Transverse colon (tissue), 4 donors: ENCODE data around the gene LRPAP1. TPM values are rescaled to one million over a fixed set of nuclear protein-coding genes. Genes with fewer than 3 reads are reported as not detected.

Experiments
- DNase-seq: peaks from one replicate; pipeline ENCODE4 v3.0.0-alpha.2; 2019
- H3K27ac ChIP-seq, 4 donors: fragments of 200-600 bp; sonication (generic); 2 replicates each; pipeline ENCODE4 v1.5.1; 2016 to 2018; ENCODE audit warnings: inconsistent platforms in 4 of 4
- H3K27me3 ChIP-seq: fragments of 200-600 bp; sonication (generic); 2 replicates; pipeline ENCODE4 v1.5.1; 2017; ENCODE audit warnings: inconsistent platforms
- H3K36me3 ChIP-seq, 4 donors: fragments of 200-600 bp; sonication (generic); 2 replicates each; pipeline ENCODE4 v1.5.1; 2017 to 2019; ENCODE audit warnings: inconsistent platforms in 4 of 4
- H3K4me1 ChIP-seq, 4 donors: fragments of 200-600 bp; sonication (generic); 2 replicates each; pipeline ENCODE4 v1.5.1; 2017 to 2020; ENCODE audit warnings: inconsistent platforms in 4 of 4
- H3K4me3 ChIP-seq, 4 donors: fragments of 200-600 bp; sonication (generic); 1 replicate in 1 of 4; 2 replicates in 3 of 4; pipeline versions ENCODE4 v1.5.1 to v1.6.1; 2017 to 2019; ENCODE audit warnings: inconsistent platforms in 4 of 4
- H3K9me3 ChIP-seq, 2 donors: fragments of 200-600 bp; sonication (generic); 2 replicates each; pipeline ENCODE4 v1.5.1; 2017 to 2019; ENCODE audit warnings: inconsistent platforms in 2 of 2
- EP300 ChIP-seq: sonication (generic); formaldehyde crosslinking; IDR thresholded peaks from one replicate; pipeline ENCODE4 v1.6.1; 2017; ENCODE audit warnings: antibody characterized with exemption, low read depth
- POLR2A ChIP-seq: fragments of 450-650 bp; IDR thresholded peaks from one replicate; pipeline ENCODE4 v1.6.1; 2016; ENCODE audit warnings: antibody characterized with exemption, mild to moderate bottlenecking, moderate library complexity
- POLR2AphosphoS5 ChIP-seq, 3 donors: sonication (generic); formaldehyde crosslinking; IDR thresholded peaks; one replicate each; pipeline ENCODE4 v1.6.1; 2016; ENCODE audit warnings: antibody characterized with exemption in 3 of 3
- WGBS, 2 donors: methylation state at CpG; one replicate each; pipeline ENCODE4 v1.1.5; 2018; ENCODE audit warnings: low coverage in 1 of 2; 5-methylcytosine and 5-hydroxymethylcytosine counted together
- in situ Hi-C, 4 donors: fragments of 200-750 bp; cut with MboI; loops; one replicate each; pipeline versions ENCODE4 v1.15.0 to v1.15.1; 2017; ENCODE audit warnings: low sequenced_read_pairs in 3 of 4, low pct_ligation_motif_present in 1 of 4, low pct_unique_long_range_greater_than_20kb in 1 of 4
- intact Hi-C: fragments of 100-400 bp; cut with DNase I; formaldehyde crosslinking; loops from one replicate; pipeline ENCODE4 v1.15.1; 2023; ENCODE audit warnings: low total_unique reads
- total RNA-seq, 4 donors: library from RNA; depleted of rRNA; stranded (reverse); fragments of >200 nt; gene quantifications; one replicate each; pipeline ENCODE4 v1.1.0, GENCODE V29; 2016
- TF ChIP-seq, protein P1 (sequence below), 5 experiments: fragments of 200-600 bp in 3 of 5; fragments of 450-650 bp in 2 of 5; sonication (generic) in 3 of 5; IDR thresholded peaks; 1 replicate in 2 of 5; 2 replicates in 3 of 5; pipeline ENCODE4 v1.5.1; 2016 to 2017; ENCODE audit warnings: antibody characterized with exemption in 5 of 5, inconsistent platforms in 3 of 5, mild to moderate bottlenecking in 2 of 5, moderate library complexity in 1 of 5

Gene LRPAP1
- total RNA-seq, 4 donors from 2014 or later: 98.6 to 140 (median 115) TPM

- Histone ChIP-seq H3K27ac (no peak overlapping the region), H3K36me3 (peaks cover 0 to 8% (median 0%) of the 10 kb centered on the region in 4 donors), H3K27me3 (peaks cover 18% of the 10 kb centered on the region), H3K9me3 (no peaks in the 10 kb centered on the region), H3K4me3 (no peak overlapping the region), H3K4me1 (no peaks in the 10 kb centered on the region)
- WGBS, 2 donors: 84 to 100% methylated on average over 1 to 12 of the region's 12 CpGs
- intact Hi-C loops (no loop called here), in situ Hi-C loops (no loop called here)
- TF ChIP-seq EP300 (no peak), POLR2A (no peak), POLR2AphosphoS5 (IDR thresholded peaks at IDR 0.05) (no peak)
- TF ChIP-seq, protein P1, sequence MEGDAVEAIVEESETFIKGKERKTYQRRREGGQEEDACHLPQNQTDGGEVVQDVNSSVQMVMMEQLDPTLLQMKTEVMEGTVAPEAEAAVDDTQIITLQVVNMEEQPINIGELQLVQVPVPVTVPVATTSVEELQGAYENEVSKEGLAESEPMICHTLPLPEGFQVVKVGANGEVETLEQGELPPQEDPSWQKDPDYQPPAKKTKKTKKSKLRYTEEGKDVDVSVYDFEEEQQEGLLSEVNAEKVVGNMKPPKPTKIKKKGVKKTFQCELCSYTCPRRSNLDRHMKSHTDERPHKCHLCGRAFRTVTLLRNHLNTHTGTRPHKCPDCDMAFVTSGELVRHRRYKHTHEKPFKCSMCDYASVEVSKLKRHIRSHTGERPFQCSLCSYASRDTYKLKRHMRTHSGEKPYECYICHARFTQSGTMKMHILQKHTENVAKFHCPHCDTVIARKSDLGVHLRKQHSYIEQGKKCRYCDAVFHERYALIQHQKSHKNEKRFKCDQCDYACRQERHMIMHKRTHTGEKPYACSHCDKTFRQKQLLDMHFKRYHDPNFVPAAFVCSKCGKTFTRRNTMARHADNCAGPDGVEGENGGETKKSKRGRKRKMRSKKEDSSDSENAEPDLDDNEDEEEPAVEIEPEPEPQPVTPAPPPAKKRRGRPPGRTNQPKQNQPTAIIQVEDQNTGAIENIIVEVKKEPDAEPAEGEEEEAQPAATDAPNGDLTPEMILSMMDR (IDR thresholded peaks at IDR 0.05): no peak
- DNase-seq: no peak
Observed at GRCh38 chr4:3499710-3500109, 32.5 kb downstream of the LRPAP1 start.

GRCh38 chr4:3498901-3499510 is 33.2 kb downstream of the LRPAP1 start:
- intact Hi-C loops (no loop called here), in situ Hi-C loops (no loop called here)
- peaks cover 25% of the 10 kb centered on the region for H3K27me3 ChIP-seq
- no peaks in the 10 kb centered on the region for H3K4me1 ChIP-seq
- no peak overlapping the region for H3K27ac ChIP-seq
- no peak for TF ChIP-seq POLR2AphosphoS5 (IDR thresholded peaks at IDR 0.05)
- TF ChIP-seq EP300: no peak
- TF ChIP-seq, protein P1 (IDR thresholded peaks at IDR 0.05): no peak
- TF ChIP-seq POLR2A: no peak
- DNase-seq: no peak
- no peak overlapping the region for H3K4me3 ChIP-seq
- no peaks in the 10 kb centered on the region for H3K9me3 ChIP-seq
- 84% methylated on average over 11 of the region's 20 CpGs; no CpG with 5 or more reads in 1 of the 2 donors for WGBS, 2 donors
- peaks cover 0 to 8% (median 0%) of the 10 kb centered on the region in 4 donors for H3K36me3 ChIP-seq

DNA sequence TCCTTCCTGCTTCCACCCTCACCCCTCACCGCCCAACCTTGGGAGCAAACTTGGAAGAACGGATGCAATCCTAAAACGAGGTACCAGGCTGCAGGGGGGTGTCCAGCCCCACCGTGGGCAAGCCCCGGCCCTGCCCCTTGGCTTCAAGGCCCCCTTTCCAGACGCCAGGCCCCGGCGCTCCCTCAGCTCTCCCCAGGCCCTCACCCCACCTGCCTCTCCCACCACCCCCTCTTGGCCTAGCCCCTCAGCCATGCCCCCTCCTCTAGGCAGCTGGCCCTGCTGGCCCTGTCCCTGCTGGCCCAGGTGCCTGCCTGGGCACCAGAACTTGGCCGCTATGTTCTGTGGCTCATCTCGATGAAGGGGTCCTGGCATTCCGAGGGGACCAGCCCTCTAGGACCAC is 33.8 kb downstream of the LRPAP1 start:
- intact Hi-C loops (no loop called here), in situ Hi-C loops (no loop called here)
- no peak for DNase-seq
- peaks cover 0 to 3% (median 0%) of the 10 kb centered on the region in 4 donors for H3K36me3 ChIP-seq
- H3K4me3 ChIP-seq: no peak overlapping the region
- no peaks in the 10 kb centered on the region for H3K4me1 ChIP-seq
- H3K9me3 ChIP-seq: no peaks in the 10 kb centered on the region
- H3K27me3 ChIP-seq: peaks cover 31% of the 10 kb centered on the region
- WGBS, 2 donors: 83% methylated on average over 11 of the region's 11 CpGs; no CpG with 5 or more reads in 1 of the 2 donors
- no peak overlapping the region for H3K27ac ChIP-seq
- TF ChIP-seq, protein P1 (IDR thresholded peaks at IDR 0.05): no peak
- no peak for TF ChIP-seq EP300
- TF ChIP-seq POLR2A: no peak

- TF ChIP-seq POLR2A (no peak), EP300 (no peak), POLR2AphosphoS5 (IDR thresholded peaks at IDR 0.05) (no peak)
- TF ChIP-seq, protein P1 (IDR thresholded peaks at IDR 0.05): no peak
- intact Hi-C loops: no loop called here
- WGBS, 2 donors: 63 to 70% methylated on average over 5 to 24 of the region's 24 CpGs
- H3K4me1 ChIP-seq: no peaks in the 10 kb centered on the region
- H3K27me3 ChIP-seq: peaks cover 38% of the 10 kb centered on the region
- H3K27ac ChIP-seq: no peak overlapping the region
- no peak overlapping the region for H3K4me3 ChIP-seq
- in situ Hi-C loops: no loop called here
- no peaks in the 10 kb centered on the region for H3K36me3 ChIP-seq
- H3K9me3 ChIP-seq: no peaks in the 10 kb centered on the region
- no peak for DNase-seq
Observed at GRCh38 chr4:3497523-3498389, 34.5 kb downstream of the LRPAP1 start.
